OCI-LY7 (cell line): ENCODE data around the gene DPT. TPM values are rescaled to one million over a fixed set of nuclear protein-coding genes. Genes with fewer than 3 reads are reported as not detected.

Experiments used
- BruUV-seq: library from RNA; stranded (reverse); fragments of 400-500 nt; replicated peaks from 2 replicates; lab custom pipeline; 2021; lab: Mats Ljungman, UMichigan
- CTCF ChIA-PET: fragments of 300-600 bp; sonication (Branson Sonifier 250); formaldehyde crosslinking; loops from one replicate; lab custom pipeline; 2022; ENCODE audit warnings: antibody characterized with exemption; ENCODE audit not compliant: unreplicated experiment; lab: Charles Lee
- POLR2A ChIA-PET: fragments of 300-600 bp; sonication (Branson Sonifier 250); formaldehyde crosslinking; loops from one replicate; lab custom pipeline; 2022; ENCODE audit warnings: antibody characterized with exemption; lab: Charles Lee
- DNase-seq: peaks from one replicate; pipeline ENCODE4 v3.0.0-alpha.2; 2015; ENCODE audit warnings: low spot score
- H2AFZ ChIP-seq: fragments of 200-600 bp; sonication (generic), shearing (Covaris generic); 2 replicates; pipeline ENCODE4 v1.6.1; 2014; ENCODE audit warnings: mild to moderate bottlenecking, antibody characterized with exemption, low read length, moderate library complexity
- H3K27ac ChIP-seq: fragments of 200-600 bp; sonication (generic); 2 replicates; pipeline ENCODE4 v1.5.1; 2014; ENCODE audit warnings: mixed run types, low read depth, mild to moderate bottlenecking, moderate library complexity, low read length, inconsistent platforms; ENCODE audit not compliant: poor library complexity, severe bottlenecking
- H3K36me3 ChIP-seq: fragments of 200-600 bp; sonication (generic); 2 replicates; pipeline ENCODE4 v1.6.1; 2014; ENCODE audit warnings: mild to moderate bottlenecking, antibody characterized with exemption, low read length, moderate library complexity, mixed read lengths; ENCODE audit not compliant: insufficient read depth
- H3K4me1 ChIP-seq: fragments of 200-600 bp; sonication (generic); 2 replicates; pipeline ENCODE4 v1.5.1; 2014; ENCODE audit warnings: mild to moderate bottlenecking, low read length; ENCODE audit not compliant: insufficient read depth, poor library complexity, severe bottlenecking
- H3K4me2 ChIP-seq: fragments of 200-600 bp; sonication (generic); 2 replicates; pipeline ENCODE4 v1.6.1; 2014; ENCODE audit warnings: mild to moderate bottlenecking, low read length
- H3K4me3 ChIP-seq: fragments of 200-600 bp; sonication (generic); 2 replicates; pipeline ENCODE4 v1.5.1; 2014; ENCODE audit warnings: mild to moderate bottlenecking, low read depth, low read length; ENCODE audit not compliant: poor library complexity, severe bottlenecking
- H3K79me2 ChIP-seq: fragments of 200-600 bp; sonication (generic); 2 replicates; pipeline ENCODE4 v1.6.1; 2016; ENCODE audit warnings: low read depth, mild to moderate bottlenecking, low read length, moderate library complexity, mixed read lengths; ENCODE audit not compliant: insufficient read depth
- H3K9me2 ChIP-seq: fragments of 200-600 bp; sonication (generic); 2 replicates; pipeline ENCODE4 v1.6.1; 2016; ENCODE audit warnings: mild to moderate bottlenecking, low read length, mixed read lengths; ENCODE audit not compliant: insufficient read depth
- H3K9me3 ChIP-seq: fragments of 200-600 bp; sonication (generic); 2 replicates; pipeline ENCODE4 v1.6.1; 2014; ENCODE audit warnings: mild to moderate bottlenecking, mixed run types, low read length, mixed read lengths
- H4K20me1 ChIP-seq: fragments of 200-600 bp; sonication (generic); 2 replicates; pipeline ENCODE4 v1.6.1; 2014; ENCODE audit warnings: mild to moderate bottlenecking, antibody characterized with exemption, low read length, moderate library complexity, mixed read lengths; ENCODE audit not compliant: insufficient read depth
- CTCF ChIP-seq: fragments of 200-600 bp; sonication (generic); conservative IDR thresholded peaks from 2 replicates; pipeline ENCODE4 v1.5.1; 2014; ENCODE audit warnings: mild to moderate bottlenecking, antibody characterized with exemption, low read length, moderate library complexity, mixed read lengths
- EZH2phosphoT487 ChIP-seq: fragments of 200-600 bp; sonication (generic); IDR thresholded peaks from 2 replicates; pipeline ENCODE4 v1.6.1; 2018; ENCODE audit warnings: low read depth, borderline replicate concordance, mild to moderate bottlenecking, mixed run types, antibody characterized with exemption, low read length, moderate library complexity, mixed read lengths
- intact Hi-C: fragments of 100-400 bp; cut with micrococcal nuclease; formaldehyde crosslinking; loops from one replicate; pipeline ENCODE4 v1.10.0; 2022; ENCODE audit not compliant: unreplicated experiment
- total RNA-seq, 2 experiments: library from RNA; depleted of rRNA in 1 of 2; stranded (reverse); fragments of >200 nt in 1 of 2; shearing (Covaris generic) in 1 of 2; gene quantifications; 2 replicates each; pipeline ENCODE4 v1.2.3, GENCODE V29; 2014 to 2022

Gene DPT
- total RNA-seq, 2 experiments from 2014 or later, result not detected

GRCh38 chr1:168697356-168698126 lies 31.5 kb downstream of the DPT start:
- H3K79me2 ChIP-seq, result no peaks in the 10 kb centered on the region

GRCh38 chr1:168696125-168696760 lies 32.8 kb downstream of the DPT start:
- Histone ChIP-seq H2AFZ (no peak overlapping the region), H4K20me1 (no peaks in the 10 kb centered on the region), H3K27ac (no peak overlapping the region), H3K79me2 (no peaks in the 10 kb centered on the region), H3K4me3 (no peak overlapping the region), H3K36me3 (no peaks in the 10 kb centered on the region), H3K9me3 (no peaks in the 10 kb centered on the region), H3K9me2 (no peaks in the 10 kb centered on the region), H3K4me1 (no peaks in the 10 kb centered on the region), H3K4me2 (no peak overlapping the region)
- no peak for TF ChIP-seq CTCF
- TF ChIP-seq EZH2phosphoT487, result no peak
- ChIA-PET POLR2A (no interaction called here), CTCF (no interaction called here)
- intact Hi-C loops, result no loop called here
- no TSS peak for BruUV-seq
- no peak for DNase-seq

More at GRCh38 chr1:168697356-168698126, 31.5 kb downstream of the DPT start:
- no peaks in the 10 kb centered on the region for H4K20me1 ChIP-seq
- no peak for TF ChIP-seq CTCF
- no peak for TF ChIP-seq EZH2phosphoT487
- no peaks in the 10 kb centered on the region for H3K9me3 ChIP-seq
- H3K9me2 ChIP-seq, result no peaks in the 10 kb centered on the region
- H3K4me1 ChIP-seq, result no peaks in the 10 kb centered on the region
- H2AFZ ChIP-seq, result 0 out of 2 replicates have a peak overlapping the region, but pooled peaks have one; percentile 14
- intact Hi-C loops, result no loop called here
- ChIA-PET CTCF (no interaction called here), POLR2A (interaction anchor here (0.6 kb wide), 1 partner anchor 153 kb away, joined by 3 read pairs; no protein-coding TSS in a partner anchor)
- no peaks in the 10 kb centered on the region for H3K36me3 ChIP-seq
- H3K4me3 ChIP-seq, result no peak overlapping the region
- H3K4me2 ChIP-seq, result no peak overlapping the region
- H3K27ac ChIP-seq, result no peak overlapping the region
- DNase-seq, result no peak
- no TSS peak for BruUV-seq

GRCh38 chr1:168693872-168694238 lies 35.2 kb downstream of the DPT start:
- Histone ChIP-seq H3K9me3 (no peaks in the 10 kb centered on the region), H3K4me1 (no peaks in the 10 kb centered on the region), H3K4me3 (no peak overlapping the region), H3K27ac (no peak overlapping the region), H4K20me1 (no peaks in the 10 kb centered on the region), H3K4me2 (no peak overlapping the region), H3K36me3 (no peaks in the 10 kb centered on the region), H3K9me2 (no peaks in the 10 kb centered on the region), H3K79me2 (no peaks in the 10 kb centered on the region), H2AFZ (no peak overlapping the region)
- no peak for DNase-seq
- intact Hi-C loops, result no loop called here
- no TSS peak for BruUV-seq
- TF ChIP-seq EZH2phosphoT487 (no peak), CTCF (no peak)
- CTCF ChIA-PET, result no interaction called here
- POLR2A ChIA-PET, result interaction anchor here (0.5 kb wide), 1 partner anchor 630 kb away, joined by 4 read pairs; no protein-coding TSS in a partner anchor
